Loucy (cell line): Measurements from ENCODE around the gene SH3PXD2B.

ENCODE experiments used
- CTCF ChIP-seq: fragments of 200-600 bp; sonication (generic); conservative IDR thresholded peaks from 2 replicates; pipeline ENCODE4 v1.5.1; 2014; ENCODE audit warnings: mild to moderate bottlenecking, antibody characterized with exemption, low read length
- EZH2phosphoT487 ChIP-seq: fragments of 200-600 bp; IDR thresholded peaks from 2 replicates; pipeline ENCODE4 v1.6.1; 2018; ENCODE audit warnings: antibody characterized with exemption, mild to moderate bottlenecking, moderate library complexity, borderline replicate concordance

DNA sequence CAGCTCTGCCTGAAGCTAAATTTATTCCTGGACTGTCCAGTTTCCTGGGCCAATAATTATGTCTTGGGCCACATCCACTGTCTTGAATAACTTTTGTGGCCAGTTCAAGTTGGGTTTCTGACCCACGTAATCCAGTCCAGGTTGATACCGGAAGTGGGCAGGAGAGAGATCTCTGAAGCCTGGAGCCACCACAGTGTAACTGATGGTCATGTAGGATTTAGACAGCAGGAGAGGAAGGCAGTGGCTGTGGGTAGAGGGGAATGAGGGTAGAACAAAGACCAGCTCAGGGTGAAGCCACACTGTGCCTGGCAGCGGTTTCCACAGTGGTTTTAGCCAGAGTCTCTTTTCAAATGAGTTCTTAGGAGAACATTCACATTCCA is 30.2 kb downstream of the SH3PXD2B start:
- TF ChIP-seq CTCF (no peak), EZH2phosphoT487 (no peak)
